HK-2 (cell line): ENCODE results near the gene NPHP1.
A peak's percentile ranks its signal among the peaks of the same experiment; 100 is the strongest.
"Not testable (repeated sequence)": the region's sequence is repeated elsewhere in the genome, so short reads cannot be mapped to it uniquely, and the experiment has no call there.

Experiments
- DNase-seq: peaks from one replicate; pipeline ENCODE4 v3.0.0-alpha.2; 2018; ENCODE audit not compliant: unreplicated experiment

The NPHP1 gene

GRCh38 chr2:110103061-110103961 is 101.5 kb downstream of the NPHP1 start:
- peak; percentile 6 for DNase-seq

- peak; percentile 76 for DNase-seq
Measured at GRCh38 chr2:110101901-110102803, 102.7 kb downstream of the NPHP1 start.

- peak; percentile 98 for DNase-seq
Measured at GRCh38 chr2:110101280-110101844, 103.5 kb downstream of the NPHP1 start.

GRCh38 chr2:110100880-110101279 is 103.9 kb downstream of the NPHP1 start:
- DNase-seq, result not testable (repeated sequence)

- DNase-seq, result peak; percentile 4
Measured at GRCh38 chr2:110100480-110100879, 104.3 kb downstream of the NPHP1 start.

- no peak for DNase-seq
Measured at GRCh38 chr2:110099471-110100225, 105.2 kb downstream of the NPHP1 start.

- no peak for DNase-seq
Measured at GRCh38 chr2:110099038-110099425, 105.8 kb downstream of the NPHP1 start.

- DNase-seq, result no peak
Measured at GRCh38 chr2:110097506-110098220, 107.2 kb downstream of the NPHP1 start.

- no peak for DNase-seq
Measured at GRCh38 chr2:110095994-110096633, 108.7 kb downstream of the NPHP1 start.

- not testable (repeated sequence) for DNase-seq
Measured at GRCh38 chr2:110094884-110095534, 109.8 kb downstream of the NPHP1 start.

GRCh38 chr2:110093924-110094323 is 110.9 kb downstream of the NPHP1 start:
- DNase-seq, result not testable (repeated sequence)

GRCh38 chr2:110090164-110090563 is 114.6 kb downstream of the NPHP1 start:
- DNase-seq, result not testable (repeated sequence)

GRCh38 chr2:110083757-110084156 is 121.1 kb downstream of the NPHP1 start:
- not testable (repeated sequence) for DNase-seq

GRCh38 chr2:110083162-110083561 is 121.7 kb downstream of the NPHP1 start:
- DNase-seq, result not testable (repeated sequence)

GRCh38 chr2:110078104-110078503 is 126.7 kb downstream of the NPHP1 start:
- not testable (repeated sequence) for DNase-seq

- not testable (repeated sequence) for DNase-seq
Measured at GRCh38 chr2:110075896-110076295, 128.9 kb downstream of the NPHP1 start.
